CMK (cell line): ENCODE data around the gene CNOT6.
"Not testable (repeated sequence)": the region's sequence is repeated elsewhere in the genome, so short reads cannot be mapped to it uniquely, and the experiment has no call there.

Source experiments
- DNase-seq: peaks from one replicate; pipeline ENCODE4 v3.0.0-alpha.2; 2010; ENCODE audit warnings: low read depth

Gene CNOT6

GRCh38 chr5:180494060-180494509 lies at the start of gene CNOT6:
Gene CNOT6, plus strand, starts transcription at chr5:180494379. Its CDS starts 34,898 bp downstream, at chr5:180529277.
- DNase-seq = peak; percentile 78

- DNase-seq = no peak
Measured at GRCh38 chr5:180454752-180455151, 39.4 kb upstream of the CNOT6 start.

GRCh38 chr5:180455872-180456271 lies 38.3 kb upstream of the CNOT6 start:
- DNase-seq = no peak

GRCh38 chr5:180456792-180457191 lies 37.4 kb upstream of the CNOT6 start:
- DNase-seq = no peak

GRCh38 chr5:180458852-180459673 lies 35.1 kb upstream of the CNOT6 start:
- DNase-seq = not testable (repeated sequence)

- DNase-seq = not testable (repeated sequence)
Measured at GRCh38 chr5:180459674-180460142, 34.5 kb upstream of the CNOT6 start.

- DNase-seq = no peak
Measured at GRCh38 chr5:180460834-180461233, 33.3 kb upstream of the CNOT6 start.

- no peak for DNase-seq
Measured at GRCh38 chr5:180461303-180461702, 32.9 kb upstream of the CNOT6 start.

GRCh38 chr5:180463216-180463900 lies 30.8 kb upstream of the CNOT6 start:
- DNase-seq = no peak

- DNase-seq = no peak
Measured at GRCh38 chr5:180463916-180464602, 30.1 kb upstream of the CNOT6 start.

GRCh38 chr5:180464603-180464970 lies 29.6 kb upstream of the CNOT6 start:
- no peak for DNase-seq

- DNase-seq = not testable (repeated sequence)
Measured at GRCh38 chr5:180465052-180465451, 29.1 kb upstream of the CNOT6 start.

GRCh38 chr5:180466316-180466715 lies 27.9 kb upstream of the CNOT6 start:
- DNase-seq = no peak

GRCh38 chr5:180467028-180467975 lies 26.9 kb upstream of the CNOT6 start:
- DNase-seq = no peak

- DNase-seq = no peak
Measured at GRCh38 chr5:180467989-180468731, 26.0 kb upstream of the CNOT6 start.

- no peak for DNase-seq
Measured at GRCh38 chr5:180468732-180469585, 25.2 kb upstream of the CNOT6 start.

GRCh38 chr5:180469586-180469865 lies 24.7 kb upstream of the CNOT6 start:
- no peak for DNase-seq

- no peak for DNase-seq
Measured at GRCh38 chr5:180469866-180470265, 24.3 kb upstream of the CNOT6 start.

GRCh38 chr5:180470361-180470760 lies 23.8 kb upstream of the CNOT6 start:
- no peak for DNase-seq

- DNase-seq = peak; percentile 36
Measured at GRCh38 chr5:180470966-180471582, 23.1 kb upstream of the CNOT6 start.
